GM18907 (cell line): ENCODE results near the gene TSLP.

Experiments used
- ATAC-seq: cut with Tn5 transposase; IDR thresholded peaks from one replicate; pipeline ENCODE4 v1.9.1; 2021; ENCODE audit warnings: mild to moderate bottlenecking, moderate library complexity; ENCODE audit not compliant: unreplicated experiment

Gene TSLP

DNA sequence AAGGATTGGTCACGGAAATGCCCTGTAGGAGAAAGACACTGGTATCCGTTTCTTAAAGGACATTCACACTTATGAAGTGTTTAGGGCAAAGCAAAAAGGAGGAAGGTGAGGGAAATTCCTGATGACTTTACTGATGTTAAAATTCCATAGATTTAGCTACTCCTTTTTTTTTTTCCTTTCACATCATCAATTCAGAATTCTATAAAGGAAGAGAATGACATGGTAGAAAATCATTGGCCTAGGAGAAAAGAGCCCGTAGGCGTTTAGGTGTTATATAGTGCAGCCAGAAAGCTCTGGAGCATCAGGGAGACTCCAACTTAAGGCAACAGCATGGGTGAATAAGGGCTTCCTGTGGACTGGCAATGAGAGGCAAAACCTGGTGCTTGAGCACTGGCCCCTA, at the start of gene TSLP:
TSS of gene TSLP (plus strand) at position 301 of the 400 bp plus-strand sequence. CDS start 178 bp downstream, outside the sequence.
- no peak for ATAC-seq

DNA sequence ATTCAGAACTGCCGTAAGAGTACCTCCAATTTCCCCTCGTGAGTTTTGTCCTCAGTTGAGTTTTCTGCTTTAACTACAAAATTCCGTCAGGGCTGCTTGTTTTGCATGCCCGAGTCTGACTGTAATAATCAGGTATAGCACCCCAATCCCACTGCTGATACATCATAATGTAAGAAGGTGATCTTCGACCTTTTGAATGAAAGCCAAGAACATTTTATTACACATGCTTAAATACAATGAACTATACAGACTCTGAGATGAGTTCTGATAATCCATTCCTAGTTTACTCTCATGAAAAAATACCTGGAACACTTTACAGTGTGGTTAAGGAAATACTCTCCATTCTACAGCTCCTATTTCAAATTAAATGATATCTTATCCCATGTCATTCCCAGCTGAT, 49.2 kb upstream of the TSLP start:
- ATAC-seq, result no peak

DNA sequence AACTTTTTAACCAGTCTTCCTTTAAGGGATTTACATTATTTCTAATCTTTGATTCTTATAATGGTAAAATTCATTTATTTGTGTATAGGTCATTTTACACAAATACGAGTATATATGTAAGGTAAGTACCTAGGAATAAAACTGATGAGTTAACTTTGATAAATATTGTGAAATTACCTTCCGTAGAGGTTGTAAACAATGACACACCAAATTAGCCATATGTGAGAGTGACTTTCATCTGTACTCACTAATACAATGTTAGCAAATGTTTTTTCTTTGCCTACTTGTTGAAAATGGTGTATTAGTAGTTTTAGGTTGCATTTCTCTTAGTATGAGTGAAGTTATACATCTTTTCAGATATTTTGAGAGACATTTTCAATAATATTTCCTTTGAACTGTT, 42.6 kb upstream of the TSLP start:
- ATAC-seq, result no peak

DNA sequence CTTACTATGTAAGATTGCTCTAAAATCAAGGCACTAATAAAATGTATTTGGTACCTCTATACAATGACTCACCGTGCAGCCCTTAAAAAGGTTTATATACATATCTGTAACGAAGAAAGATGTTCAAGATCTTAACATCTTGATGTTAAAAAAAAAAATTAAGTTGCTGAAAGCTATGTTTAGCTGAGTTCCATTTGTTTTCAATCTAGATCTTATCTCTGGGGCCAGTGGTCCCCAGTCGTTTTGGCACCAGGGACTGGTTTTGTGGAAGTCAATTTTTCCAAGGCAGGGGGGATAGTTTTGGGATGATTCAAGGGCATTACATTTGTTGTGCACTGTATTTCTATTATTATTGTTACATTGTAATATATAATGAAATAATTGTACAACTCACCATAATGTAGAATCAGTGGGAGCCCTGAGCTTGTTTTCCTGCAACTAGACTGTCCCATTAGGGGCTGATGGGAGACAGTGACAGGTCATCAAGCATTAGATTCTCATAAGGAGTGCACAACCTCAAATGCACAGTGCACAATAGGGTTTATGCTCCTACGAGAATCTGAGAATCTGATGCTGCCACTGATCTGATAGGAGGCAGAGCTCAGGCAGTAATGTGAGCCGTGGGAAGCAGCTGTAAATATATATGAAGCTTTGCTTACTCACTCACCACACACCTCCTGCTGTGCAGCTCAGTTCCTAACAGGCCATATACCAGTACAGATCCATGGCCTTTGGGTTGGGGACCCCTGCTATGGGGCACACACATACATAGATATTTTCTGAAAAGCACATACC, 27.6 kb upstream of the TSLP start:
- no peak for ATAC-seq

DNA sequence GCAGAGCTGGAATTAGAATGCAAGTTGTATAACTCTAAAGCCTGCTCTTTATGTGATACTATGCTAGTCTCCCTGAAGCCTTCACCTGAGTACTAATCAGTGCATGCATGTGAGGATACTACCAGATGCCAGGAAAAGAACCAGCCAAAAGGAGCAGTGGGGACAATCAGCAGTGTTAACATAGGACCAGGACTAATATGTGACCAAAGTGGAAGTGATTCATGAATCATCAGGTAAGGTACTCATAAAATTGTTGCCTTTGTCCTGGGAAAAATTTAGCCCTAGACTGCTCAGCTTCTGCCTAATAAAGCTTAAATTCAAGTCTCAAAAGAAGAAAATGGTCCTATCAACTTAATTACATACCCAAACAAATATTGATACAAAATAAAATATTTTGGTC, 13.4 kb upstream of the TSLP start:
- ATAC-seq, result no peak

DNA sequence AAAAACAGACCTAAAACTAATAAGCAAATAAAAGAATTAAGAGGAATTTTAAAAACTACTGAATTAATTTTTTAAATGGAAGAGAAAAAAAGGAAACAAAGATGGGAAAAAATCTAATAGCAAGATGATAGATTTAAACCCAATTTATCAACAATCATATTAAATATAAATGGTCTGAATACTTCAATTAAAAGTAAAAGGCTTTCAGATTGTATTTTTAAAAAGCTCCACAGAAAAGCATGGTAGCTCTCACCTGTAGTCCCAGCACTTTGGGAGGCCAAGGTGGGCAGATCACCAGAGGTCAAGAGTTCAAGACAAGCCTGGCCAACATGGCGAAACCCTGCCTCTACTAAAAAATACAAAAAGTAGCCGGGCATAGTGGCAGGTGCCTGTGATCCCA, 11.3 kb upstream of the TSLP start:
- ATAC-seq, result no peak

DNA sequence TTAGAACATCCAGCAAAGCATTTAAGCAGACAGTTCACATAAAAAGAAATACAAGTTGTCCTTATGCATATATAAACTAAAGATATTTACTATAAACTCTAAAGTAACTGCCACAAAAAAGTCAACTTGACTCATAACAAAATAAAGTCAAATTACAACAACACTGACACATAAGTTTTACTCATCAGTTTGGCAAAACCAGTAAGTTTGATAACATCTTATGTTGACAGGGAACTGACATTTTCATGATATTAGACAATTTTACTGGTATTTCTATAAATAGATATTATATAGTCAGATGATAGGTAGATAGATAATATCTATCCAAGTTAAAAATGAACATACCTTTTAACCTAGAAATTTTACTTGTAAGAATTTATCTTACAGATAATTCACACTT, 9.9 kb upstream of the TSLP start:
- ATAC-seq, result no peak

DNA sequence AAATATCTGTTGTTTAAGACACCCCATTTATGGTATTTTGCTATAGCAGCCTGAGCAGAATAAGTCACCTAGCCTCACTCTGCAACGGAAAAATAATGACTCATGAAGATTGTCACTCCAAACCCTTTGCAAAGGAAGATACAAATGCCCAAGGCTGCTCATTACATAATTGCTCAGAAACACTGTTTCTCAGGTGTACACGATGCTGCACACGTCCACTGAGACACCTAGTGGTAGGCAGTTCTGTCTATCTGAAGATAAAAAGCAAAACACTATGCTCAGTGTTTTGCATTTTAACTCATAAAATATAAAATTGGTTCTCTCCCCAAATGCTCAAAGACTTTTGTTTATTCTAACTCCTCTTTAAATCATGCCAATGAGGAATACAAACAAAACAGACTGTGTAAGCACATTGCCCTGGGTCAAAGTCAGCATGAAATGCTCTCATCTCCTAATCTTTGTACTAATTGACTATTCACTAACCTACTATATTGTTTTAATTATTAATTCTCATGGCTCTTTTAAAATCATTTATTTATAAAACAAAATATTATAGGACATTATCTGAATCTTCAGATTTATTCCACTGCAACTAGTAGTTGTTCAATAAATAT, 7.7 kb upstream of the TSLP start:
- peak; percentile 58 for ATAC-seq

DNA sequence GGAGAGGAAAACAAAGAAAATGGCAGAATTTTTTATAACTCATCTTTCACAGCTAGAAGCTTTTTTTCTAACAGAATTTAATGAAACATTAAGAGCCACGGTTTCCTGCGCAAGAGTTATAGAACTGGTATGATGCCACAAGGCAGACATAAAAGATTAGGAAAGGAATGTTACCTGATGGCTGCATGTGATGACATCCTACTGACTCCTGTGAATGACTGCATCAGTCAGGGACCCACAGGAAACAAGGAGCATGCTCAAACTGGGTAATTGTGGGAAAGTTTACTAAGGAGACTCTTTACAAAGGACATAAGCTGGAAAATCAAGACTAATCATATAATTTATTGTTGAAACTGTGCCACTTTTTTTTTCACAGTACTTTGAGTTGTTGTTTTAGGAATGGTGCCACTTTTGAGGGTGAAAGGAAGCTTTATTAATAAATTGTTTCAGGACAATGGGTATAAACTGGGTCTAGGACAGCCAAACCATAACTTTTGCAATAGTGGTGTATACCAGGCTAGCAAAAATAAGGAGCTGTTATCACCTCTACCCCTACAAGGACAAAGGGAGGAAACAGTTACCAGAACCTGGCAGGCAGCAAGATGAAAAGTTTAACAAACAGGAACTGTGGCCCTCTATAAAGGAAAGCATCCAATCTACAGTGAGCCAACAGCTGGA, 5.1 kb upstream of the TSLP start:
- ATAC-seq, result no peak

DNA sequence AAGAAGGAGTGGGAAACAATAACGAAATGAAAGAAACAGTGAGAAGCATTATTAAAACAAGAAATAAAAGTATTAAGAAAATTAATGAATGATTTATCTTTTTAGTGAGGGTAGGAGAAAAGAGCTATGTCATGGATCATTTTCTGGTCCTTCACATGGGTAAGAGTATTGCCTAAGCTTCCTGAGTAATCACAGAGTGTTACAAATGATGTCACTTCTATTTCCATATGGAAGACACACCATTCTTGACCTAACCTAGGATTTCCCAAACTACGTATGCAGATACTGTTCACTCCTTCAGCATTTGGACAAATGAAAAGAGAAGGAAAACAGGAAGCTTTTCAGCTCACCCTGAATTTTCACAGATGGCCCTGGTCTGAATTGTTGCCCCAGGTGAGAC, 3.3 kb upstream of the TSLP start:
- no peak for ATAC-seq

DNA sequence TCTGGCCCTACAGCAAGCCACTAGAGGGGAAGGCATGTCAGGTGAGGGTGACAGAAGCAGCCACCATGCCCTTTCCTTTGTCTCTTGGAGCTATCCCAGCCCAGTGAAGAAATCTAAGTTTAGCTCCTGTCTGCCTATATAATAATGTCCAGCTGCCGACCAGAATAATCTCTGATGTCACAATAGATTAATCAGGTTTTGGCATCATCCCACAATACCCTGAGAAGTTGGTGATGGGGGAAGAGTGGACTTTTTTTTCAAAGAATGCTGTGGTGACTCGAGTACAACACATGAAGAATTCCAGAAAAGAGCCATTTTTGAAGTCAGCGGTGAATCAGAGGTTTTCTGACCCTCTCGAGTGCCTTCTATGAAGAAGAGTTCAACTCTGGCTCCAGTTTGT, 1.7 kb upstream of the TSLP start:
- ATAC-seq, result no peak

DNA sequence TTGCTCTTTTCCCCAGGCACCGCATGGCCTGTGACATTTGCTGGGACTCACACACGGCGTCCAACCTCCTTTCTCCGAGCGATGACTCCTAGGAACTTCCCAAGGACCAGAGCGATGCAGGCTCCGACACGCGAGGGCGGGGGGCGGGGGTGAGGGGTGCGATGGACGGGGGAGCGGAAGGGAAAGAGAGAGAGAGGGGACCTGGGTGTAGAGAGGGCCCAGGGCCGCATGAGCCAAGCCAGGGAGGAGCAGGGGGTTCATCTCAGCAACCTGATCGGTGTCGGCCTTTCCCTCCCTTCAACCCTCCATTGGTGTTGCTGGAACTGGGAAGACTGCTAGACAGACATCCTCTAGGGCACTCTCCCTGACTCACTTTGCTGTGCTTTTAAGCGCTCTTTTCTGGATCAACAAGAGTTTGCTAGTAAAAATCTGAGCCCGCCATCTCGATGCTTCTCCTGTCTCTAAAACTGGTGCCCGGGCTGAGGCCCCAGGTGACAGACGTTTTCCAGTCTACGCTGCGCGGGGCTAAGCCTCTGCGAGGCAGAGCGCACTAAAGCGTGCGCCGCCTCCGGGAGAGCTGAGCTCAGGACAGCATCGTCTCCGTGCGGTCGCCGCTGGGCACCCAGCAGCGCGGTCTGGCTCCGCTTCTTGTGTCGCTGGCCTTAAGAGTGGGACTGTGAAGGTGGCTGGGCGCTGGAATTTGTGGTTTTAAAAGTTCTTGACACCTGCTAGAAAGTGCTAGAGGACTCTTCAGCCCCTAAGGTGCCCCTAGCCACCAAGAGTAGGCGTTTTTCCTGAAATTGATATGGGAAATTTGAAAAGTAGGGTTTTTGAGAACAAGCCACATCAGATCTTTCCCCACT, 1.0 kb upstream of the TSLP start:
- ATAC-seq, result peak; percentile 45

DNA sequence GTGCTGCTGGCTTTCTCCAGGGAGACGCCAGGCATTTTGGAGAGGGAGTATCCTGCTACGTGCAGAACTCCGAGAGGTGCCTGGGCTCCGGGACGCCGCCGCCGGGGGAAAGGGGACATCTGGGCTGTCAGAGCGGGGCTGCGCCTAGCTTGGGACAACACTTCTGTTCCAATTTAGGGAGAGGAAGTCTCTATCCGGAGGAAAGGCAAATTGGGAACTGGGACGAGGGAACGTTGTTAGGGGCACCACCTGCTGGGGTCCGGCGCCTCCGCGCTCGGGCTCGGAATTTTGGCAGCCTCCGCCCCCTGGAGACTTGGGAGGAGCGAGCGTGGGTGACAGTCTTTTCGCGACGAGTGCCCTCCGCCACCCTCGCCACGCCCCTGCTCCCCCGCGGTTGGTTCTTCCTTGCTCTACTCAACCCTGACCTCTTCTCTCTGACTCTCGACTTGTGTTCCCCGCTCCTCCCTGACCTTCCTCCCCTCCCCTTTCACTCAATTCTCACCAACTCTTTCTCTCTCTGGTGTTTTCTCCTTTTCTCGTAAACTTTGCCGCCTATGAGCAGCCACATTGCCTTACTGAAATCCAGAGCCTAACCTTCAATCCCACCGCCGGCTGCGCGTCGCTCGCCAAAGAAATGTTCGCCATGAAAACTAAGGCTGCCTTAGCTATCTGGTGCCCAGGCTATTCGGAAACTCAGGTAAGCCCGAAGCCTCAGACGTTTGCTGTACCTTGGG, 1.6 kb downstream of the TSLP start:
- peak; percentile 86 for ATAC-seq

DNA sequence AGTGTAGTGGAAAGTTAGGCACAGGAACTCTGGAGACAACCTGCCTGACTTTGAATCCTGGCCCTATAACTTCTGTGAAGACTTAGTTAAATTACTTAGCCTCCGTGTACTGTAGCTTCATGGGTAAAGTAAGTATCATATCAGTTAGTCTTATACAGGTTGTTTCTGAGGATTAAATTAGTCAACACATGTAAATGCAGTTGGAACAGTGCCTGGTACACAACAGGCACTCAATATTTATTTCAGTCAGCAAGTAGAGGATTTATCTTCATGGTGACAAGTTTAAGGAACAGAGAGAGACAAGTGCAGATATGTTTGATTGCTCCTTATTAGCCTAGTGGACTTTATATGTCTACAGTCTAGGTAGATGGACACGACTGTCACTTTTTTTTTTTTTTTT, 2.7 kb downstream of the TSLP start:
- ATAC-seq, result no peak

DNA sequence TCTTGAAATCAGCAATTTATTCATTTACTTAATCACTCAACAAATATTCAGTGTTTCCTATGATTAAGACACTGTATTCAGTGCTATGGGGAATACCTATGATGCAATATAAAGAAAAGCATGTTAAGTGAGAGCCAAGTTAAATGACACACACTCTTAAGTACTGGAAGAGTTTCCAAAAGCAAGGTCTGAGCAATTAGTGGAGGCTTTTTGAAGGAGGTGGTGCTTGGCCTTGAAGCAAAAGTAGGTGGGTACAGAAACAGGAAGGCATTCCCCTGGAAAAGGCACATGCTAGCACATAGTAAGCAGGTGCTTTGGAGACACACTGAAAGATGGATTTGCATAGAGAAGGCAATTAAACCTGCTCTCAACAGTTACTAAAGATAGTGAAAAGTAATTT, 4.0 kb downstream of the TSLP start:
- no peak for ATAC-seq

DNA sequence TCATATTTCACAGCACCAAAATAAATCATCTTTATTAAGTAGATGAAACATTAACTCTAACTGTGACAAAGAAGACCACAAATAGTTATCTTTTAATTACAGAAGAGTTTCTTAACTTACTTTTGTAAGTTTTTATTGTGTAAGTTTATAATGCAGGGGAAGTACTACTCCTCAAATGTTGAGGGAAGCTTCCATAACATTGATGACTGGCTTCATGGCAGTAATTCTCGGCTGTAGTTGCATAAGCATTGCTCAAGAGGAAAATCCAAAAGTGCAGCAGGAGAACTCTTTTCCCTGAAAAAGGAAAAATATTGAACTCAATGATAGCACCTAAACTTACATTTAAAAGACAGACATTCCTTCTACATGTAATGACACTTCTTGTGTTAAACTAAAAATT, 4.6 kb downstream of the TSLP start:
- ATAC-seq, result no peak

DNA sequence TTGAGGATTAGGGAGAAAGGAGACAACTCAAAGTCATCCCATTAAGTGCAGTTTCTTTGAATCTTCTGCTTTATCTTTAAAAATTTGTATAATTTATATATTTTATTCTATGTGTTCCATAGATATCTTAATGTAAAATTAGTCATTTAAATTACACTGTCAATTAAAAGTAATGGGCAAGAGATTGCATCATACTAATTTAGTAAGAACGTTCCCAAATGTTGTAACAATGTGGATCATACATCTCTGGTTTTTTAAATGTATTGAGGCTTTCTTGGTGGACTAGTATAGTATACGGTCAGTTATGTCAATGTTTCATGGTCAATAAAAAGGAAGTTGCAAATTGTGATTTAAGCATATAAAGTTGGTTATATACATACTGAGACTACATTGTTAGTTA, 6.2 kb downstream of the TSLP start:
- ATAC-seq, result no peak

DNA sequence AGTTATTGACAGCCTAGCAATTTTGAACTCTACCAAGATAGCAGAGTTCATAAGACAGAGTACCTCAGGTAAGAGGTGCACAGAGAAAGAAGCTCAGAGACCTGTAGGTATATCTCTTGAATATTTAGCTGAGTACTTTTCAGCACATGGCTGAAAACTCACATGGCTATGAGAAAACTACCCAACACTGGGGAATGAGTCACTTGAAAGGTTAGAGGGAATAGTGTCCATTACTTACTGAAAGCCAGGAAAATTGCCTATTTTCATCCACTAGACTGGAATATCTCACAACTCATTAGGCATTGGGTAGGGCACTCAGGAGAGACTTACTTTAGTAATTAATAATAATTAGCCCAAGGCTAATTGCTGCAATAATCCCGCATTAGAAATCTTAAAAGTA, 8.3 kb downstream of the TSLP start:
- no peak for ATAC-seq

DNA sequence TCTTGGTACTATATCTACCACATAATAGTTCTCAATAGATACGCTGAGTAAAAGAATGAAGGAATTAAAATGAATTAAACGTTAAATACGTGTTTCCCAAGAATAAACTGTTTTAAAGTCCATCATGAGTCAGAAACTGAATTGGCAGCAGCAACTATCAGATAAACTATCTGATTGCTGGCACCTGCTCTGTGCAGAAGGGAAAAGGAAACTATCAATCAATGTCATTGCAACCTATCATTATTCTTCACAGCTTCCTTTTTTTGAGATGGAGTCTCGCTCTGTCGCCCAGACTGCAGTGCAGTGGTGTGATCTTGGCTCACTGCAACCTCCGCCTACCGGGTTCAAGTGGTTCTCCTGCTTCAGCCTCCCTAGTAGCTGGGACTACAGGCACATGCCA, 11.8 kb downstream of the TSLP start:
- ATAC-seq, result peak; percentile 74

DNA sequence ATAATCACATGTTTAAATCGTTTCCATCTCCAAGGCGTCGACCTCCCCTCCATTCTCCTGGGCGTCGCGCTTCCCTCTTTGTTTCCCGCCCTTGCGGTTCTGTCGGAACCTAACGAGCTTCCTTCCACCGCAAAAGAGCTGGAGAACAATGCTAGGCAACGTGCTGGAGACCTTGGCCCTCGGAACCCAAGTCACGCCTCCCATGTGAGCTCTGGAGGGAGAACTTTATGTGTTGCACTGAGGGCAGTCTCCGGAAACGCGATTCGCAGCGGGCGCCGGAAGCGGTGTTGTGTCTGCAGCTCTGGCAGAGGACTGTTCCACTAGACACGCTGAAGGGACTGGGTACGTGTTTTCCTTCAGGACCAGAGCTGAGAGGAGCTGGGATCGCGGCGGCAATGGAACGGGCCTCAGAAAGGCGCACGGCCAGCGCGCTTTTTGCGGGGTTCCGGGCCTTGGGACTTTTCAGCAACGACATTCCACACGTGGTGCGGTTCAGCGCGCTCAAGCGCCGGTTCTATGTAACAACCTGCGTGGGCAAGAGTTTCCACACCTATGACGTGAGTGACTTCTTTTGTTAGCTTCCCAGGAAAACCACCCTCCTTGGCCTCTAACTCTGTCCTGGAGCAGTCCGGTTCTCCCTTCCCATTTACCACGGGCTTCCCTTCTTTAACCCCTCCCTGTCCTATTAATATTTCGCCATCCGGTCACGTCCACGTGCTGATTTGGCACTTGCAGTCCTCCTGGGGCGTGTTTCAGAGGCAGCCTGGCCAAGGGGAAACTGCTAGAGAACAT, 20.7 kb downstream of the TSLP start, which contains the start of gene WDR36:
TSS of gene WDR36 (plus strand) at position 287 of the 792 bp plus-strand sequence. CDS start at position 396, 109 bp downstream.
- peak; percentile 98 for ATAC-seq
